COLO668 (cell line): ENCODE data around the gene PCNX2.

Source experiments
- DNase-seq: peaks from one replicate; lab custom pipeline; 2025; ENCODE audit not compliant: unreplicated experiment; lab: John Stamatoyannopoulos, UW

PCNX2 gene

GRCh38 chr1:232990176-232991128, 305.1 kb downstream of the PCNX2 start:
- DNase-seq = no peak

DNA sequence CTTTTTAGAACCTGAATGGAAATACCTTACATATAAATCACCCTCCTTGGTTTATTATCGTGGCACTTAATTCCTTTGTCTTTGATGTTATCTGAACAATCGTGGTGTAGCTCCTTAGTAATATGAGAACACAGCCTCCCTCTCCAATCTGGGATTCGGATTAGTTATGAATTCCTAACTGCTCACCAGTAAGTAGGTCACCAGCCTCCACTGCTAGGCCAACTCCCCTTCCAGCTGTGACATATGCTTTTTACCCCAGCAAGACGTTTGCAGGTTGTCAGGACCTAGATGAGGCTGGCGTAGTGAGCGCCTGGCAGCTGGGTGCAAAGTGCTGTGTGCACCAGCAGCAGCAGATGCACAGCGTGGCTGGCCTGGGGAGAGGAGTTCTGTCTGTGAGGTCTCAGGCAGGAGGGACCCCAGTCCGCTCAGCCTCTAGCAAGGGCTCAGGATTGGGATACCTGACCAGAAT, 306.9 kb downstream of the PCNX2 start:
- no peak for DNase-seq

- DNase-seq = no peak
Measured at GRCh38 chr1:232987774-232988140, 307.8 kb downstream of the PCNX2 start.

DNA sequence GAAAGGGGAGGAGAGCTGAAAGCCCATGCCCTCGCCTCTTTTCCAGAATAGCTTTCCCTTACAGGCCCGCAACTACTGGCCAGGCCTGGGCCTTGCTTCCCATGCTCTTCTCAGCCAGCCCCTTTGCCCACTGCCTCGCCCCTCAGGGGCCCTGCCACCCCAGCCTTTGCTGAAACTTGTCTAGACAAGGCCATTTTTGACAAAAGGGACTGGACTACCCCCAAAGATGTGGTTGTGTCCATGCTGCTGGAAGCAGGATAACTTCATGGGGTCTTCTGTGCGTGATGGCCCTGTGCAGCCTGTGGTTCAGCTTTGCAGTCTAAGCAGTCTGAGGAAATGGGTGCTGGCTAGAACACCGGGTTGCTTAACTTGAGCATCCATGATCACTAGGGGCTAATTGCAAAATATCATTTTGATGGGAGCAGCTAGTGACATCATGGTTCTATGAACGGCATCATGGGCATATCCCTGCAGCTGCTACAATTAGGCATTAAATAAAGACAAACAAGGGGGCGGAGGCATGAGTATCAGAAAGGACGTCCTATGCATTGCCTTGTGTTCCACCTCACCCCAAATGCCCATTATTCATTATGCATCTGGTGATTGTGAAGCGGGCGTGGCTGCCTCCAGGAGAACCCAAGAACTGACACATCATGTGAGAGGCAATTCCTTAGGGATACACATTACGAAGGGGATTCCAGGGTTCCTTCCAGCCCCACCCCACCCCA, 308.3 kb downstream of the PCNX2 start:
- DNase-seq = no peak

DNA sequence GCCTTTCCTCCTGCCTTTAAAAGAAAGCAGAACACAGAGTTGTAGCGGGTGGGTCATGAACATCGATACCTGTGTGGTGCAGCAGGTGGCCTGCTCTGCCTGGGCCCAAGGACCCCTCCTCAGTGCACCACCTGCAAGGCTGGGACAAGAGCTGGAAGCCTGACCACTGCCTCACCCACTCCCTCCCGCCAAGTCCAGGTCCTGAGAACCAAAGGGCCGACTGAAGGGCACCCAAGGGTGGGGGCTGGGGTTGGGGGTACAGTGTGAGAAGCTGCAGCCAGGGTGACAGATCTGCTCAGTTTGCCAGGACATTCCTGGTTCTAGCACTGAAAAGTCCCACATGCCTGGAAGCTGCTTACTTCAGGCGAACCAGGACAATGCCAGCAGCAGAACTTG, 309.0 kb downstream of the PCNX2 start:
- DNase-seq = no peak

- DNase-seq = no peak
Measured at GRCh38 chr1:232985882-232986526, 309.5 kb downstream of the PCNX2 start.

- DNase-seq = no peak
Measured at GRCh38 chr1:232984577-232985425, 310.7 kb downstream of the PCNX2 start.

- DNase-seq = no peak
Measured at GRCh38 chr1:232983817-232984567, 311.5 kb downstream of the PCNX2 start.

DNA sequence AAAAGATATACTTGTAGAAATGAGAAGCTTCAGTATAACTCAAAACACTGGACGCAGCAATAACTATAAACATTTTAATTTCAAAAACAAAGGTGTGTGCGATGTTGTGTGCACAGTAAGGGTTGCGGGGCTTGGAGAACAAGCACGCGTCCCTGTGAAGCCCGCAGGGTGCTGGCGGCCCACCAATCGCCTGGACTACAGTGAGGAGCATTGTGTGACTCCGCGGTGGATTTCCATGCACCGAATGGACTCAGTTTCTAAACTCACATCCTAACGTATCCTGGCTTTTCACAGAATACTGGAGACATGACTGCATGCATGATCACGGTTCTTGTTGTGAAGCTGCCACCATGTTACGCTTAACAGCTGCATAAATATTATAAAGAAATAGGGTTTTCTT, 312.1 kb downstream of the PCNX2 start:
- DNase-seq = no peak

DNA sequence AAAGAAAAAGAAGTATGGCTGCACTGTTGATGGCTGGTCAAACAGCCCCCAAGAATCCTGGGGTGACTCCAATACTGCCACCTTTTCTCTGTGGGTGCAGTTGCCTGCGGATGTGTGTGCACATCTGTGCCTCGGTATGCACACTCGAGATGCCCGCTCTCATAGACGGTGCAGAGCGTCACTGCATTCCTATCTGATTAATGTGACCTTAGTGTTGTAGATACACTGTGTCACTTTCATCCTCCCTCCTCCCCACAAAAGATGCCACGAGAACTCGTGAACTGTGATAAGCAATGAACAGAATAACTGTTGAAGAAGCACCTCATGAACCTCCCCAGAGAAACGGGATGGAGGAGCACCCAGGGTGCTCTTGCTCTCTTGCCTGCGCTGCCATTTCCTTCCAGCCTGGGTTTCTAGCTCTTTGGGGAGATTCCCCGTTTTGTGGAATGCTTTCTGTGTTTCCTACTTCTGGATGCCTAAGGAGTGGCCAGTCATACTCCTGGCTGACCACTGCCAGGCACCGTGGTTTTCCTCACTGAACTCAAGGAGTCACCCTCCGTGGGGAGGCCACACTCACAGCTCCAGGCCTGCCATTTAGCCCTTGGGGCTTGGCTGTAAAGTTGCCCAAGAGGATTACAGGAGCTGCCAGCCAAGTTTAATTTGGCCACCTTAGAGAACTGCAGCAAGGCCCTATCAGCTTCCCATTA, 313.1 kb downstream of the PCNX2 start:
- no peak for DNase-seq

DNA sequence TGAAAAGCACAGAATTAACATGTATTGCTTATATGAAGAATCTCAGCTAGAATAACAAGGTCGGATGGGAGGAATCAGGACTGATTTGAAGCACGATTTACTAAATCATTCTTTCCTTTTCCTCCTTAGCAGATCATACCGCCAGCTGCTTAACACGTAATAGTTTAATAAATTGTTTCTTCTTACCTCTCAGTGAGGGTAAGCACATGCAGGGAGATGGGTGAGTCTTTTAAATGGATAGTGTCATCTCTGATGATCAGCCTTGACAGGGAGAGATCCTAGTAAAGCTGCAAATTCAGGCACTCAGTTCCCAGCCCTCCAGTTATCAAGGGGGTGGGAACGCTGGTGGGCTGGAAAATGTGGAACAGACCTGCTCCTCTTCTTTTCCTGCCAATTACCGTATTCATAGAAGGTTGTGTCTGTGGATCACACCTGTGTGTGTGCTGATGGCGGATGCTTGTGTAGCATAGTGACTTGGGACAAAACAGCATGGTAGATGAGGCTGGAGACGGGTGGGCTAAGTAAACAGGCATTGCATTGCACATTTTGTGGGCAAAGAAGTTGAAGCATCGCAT, 314.5 kb downstream of the PCNX2 start:
- no peak for DNase-seq

GRCh38 chr1:232980355-232980978, 315.1 kb downstream of the PCNX2 start:
- DNase-seq = no peak

DNA sequence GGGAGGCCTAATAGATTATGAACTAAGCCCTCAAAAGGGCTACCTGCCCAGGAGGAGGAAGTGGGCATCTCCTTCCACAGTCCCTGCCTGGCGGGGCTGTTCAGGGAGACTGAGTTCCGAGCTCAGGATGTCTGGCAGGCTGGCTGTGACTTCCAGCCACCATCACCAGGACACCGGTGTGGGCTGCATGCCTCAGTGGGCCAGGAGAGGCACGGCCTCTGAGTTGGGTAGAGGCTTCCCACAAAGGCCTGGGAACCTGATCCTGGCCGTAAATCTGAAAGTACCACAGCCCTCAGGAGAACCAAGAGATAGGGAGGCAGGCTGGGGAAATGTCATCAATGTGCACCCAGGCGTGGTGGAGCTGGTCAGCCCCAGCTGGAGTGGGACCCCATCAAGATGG, 316.0 kb downstream of the PCNX2 start:
- DNase-seq = no peak

GRCh38 chr1:232978815-232979214, 316.7 kb downstream of the PCNX2 start:
- no peak for DNase-seq

GRCh38 chr1:232978091-232978634, 317.4 kb downstream of the PCNX2 start:
- DNase-seq = no peak

DNA sequence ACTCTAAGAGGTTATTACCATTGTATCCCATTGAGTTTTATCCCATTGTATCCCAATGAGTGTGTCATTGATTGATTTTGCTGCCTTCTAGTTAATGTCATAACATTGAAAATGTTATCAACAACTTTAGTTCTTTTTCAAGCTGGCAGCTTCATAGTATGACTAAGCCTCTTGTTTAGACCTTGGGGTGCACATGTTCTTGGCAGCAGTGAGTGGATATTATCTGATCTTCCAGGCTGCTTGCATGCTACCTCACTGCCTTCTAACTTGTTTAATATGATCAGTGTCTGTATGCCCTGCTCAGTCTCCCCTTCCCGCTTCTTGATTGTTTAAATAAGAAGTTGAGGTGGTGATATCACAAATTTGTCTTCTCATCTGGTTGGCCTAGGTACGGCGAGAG, 320.6 kb downstream of the PCNX2 start:
- no peak for DNase-seq

GRCh38 chr1:232973652-232974611, 321.6 kb downstream of the PCNX2 start:
- no peak for DNase-seq
